ENCODE measurements around the gene PAQR4.

DNA sequence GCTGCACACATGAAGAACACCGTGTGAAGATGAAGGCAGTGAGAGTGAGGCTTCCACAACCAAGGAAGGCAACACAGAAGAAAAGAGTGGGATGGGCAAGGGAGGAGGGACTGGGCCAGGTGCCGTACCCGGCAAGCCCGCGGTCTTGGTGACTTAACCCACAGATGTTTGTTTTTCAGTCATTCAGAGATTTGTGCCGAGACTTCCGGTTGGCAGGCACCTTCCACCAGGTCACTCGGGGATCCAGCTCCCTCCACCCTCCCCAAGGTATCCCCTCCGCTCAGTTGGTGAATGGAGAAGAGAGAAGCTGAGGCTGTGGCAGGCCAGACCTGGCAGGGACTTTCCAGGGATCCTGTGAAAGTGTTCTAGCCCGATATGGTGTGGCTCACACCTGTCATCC lies 9.9 kb upstream of the PAQR4 start:
- TF ChIP-seq, protein P1, sequence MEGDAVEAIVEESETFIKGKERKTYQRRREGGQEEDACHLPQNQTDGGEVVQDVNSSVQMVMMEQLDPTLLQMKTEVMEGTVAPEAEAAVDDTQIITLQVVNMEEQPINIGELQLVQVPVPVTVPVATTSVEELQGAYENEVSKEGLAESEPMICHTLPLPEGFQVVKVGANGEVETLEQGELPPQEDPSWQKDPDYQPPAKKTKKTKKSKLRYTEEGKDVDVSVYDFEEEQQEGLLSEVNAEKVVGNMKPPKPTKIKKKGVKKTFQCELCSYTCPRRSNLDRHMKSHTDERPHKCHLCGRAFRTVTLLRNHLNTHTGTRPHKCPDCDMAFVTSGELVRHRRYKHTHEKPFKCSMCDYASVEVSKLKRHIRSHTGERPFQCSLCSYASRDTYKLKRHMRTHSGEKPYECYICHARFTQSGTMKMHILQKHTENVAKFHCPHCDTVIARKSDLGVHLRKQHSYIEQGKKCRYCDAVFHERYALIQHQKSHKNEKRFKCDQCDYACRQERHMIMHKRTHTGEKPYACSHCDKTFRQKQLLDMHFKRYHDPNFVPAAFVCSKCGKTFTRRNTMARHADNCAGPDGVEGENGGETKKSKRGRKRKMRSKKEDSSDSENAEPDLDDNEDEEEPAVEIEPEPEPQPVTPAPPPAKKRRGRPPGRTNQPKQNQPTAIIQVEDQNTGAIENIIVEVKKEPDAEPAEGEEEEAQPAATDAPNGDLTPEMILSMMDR (IDR thresholded peaks at IDR 0.05 in 4 of 5, conservative IDR thresholded peaks at IDR 0.05 in 1 of 5), result no peak
- no peak for TF ChIP-seq POLR2A (IDR thresholded peaks at IDR 0.05)

All from gastrocnemius medialis (tissue), 4 donors.